GM23338 (cell line): ENCODE measurements around the gene THTPA. TPM values are rescaled to one million over a fixed set of nuclear protein-coding genes. Genes with fewer than 3 reads are reported as not detected.

Experiments used
- ATAC-seq: fragments of 200-7000 bp; cut with Tn5 transposase; 3 replicates; pipeline ENCODE4 v1.9.1; 2020
- DNase-seq: peaks from one replicate; pipeline ENCODE4 v3.0.0-alpha.2; 2015; ENCODE audit warnings: low spot score
- H2AFZ ChIP-seq: fragments of 200-600 bp; sonication (generic); 2 replicates; pipeline ENCODE4 v1.8.0; 2016; ENCODE audit warnings: antibody characterized with exemption, mild to moderate bottlenecking, moderate library complexity
- H3F3A ChIP-seq: fragments of 200-600 bp; sonication (generic); replicated peaks from 2 replicates; pipeline ENCODE4 v1.8.0; 2017; ENCODE audit warnings: antibody characterized with exemption, mixed run types, low read depth
- H3K27ac ChIP-seq: fragments of 200-600 bp; sonication (generic); 2 replicates; pipeline ENCODE4 v1.6.1; 2016; ENCODE audit warnings: low read depth
- H3K27me3 ChIP-seq: fragments of 200-600 bp; sonication (generic); 2 replicates; pipeline ENCODE4 v1.8.0; 2016; ENCODE audit warnings: mild to moderate bottlenecking, mixed run types, moderate library complexity; ENCODE audit not compliant: insufficient read depth
- H3K36me3 ChIP-seq: fragments of 200-600 bp; sonication (generic); 2 replicates; pipeline ENCODE4 v1.8.0; 2016; ENCODE audit warnings: mild to moderate bottlenecking; ENCODE audit not compliant: insufficient read depth
- H3K4me1 ChIP-seq: fragments of 200-600 bp; sonication (generic); 2 replicates; pipeline ENCODE4 v1.8.0; 2016; ENCODE audit warnings: mild to moderate bottlenecking, moderate library complexity; ENCODE audit not compliant: insufficient read depth
- H3K4me2 ChIP-seq: fragments of 200-600 bp; sonication (generic); 2 replicates; pipeline ENCODE4 v1.7.1; 2017; ENCODE audit warnings: mixed run types
- H3K4me3 ChIP-seq: fragments of 200-600 bp; sonication (generic); 2 replicates; pipeline ENCODE4 v1.6.1; 2016; ENCODE audit warnings: mixed run types
- H3K79me2 ChIP-seq: fragments of 200-600 bp; sonication (generic); replicated peaks from 2 replicates; pipeline ENCODE4 v1.8.0; 2017; ENCODE audit warnings: mild to moderate bottlenecking; ENCODE audit not compliant: insufficient read depth
- H3K9me2 ChIP-seq: fragments of 200-600 bp; sonication (generic); 2 replicates; pipeline ENCODE4 v1.8.0; 2017; ENCODE audit not compliant: insufficient read depth
- H4K20me1 ChIP-seq: fragments of 200-600 bp; sonication (generic); replicated peaks from 2 replicates; pipeline ENCODE4 v1.8.0; 2017; ENCODE audit warnings: mild to moderate bottlenecking; ENCODE audit not compliant: insufficient read depth
- H3K27ac Mint-ChIP-seq: 2 replicates; pipeline ENCODE4 v1.8.0; 2020; ENCODE audit warnings: inconsistent platforms, mild to moderate bottlenecking, moderate library complexity, mixed read lengths
- H3K27me3 Mint-ChIP-seq: 3 replicates; pipeline ENCODE4 v1.8.0; 2022; ENCODE audit warnings: low read depth, mild to moderate bottlenecking, moderate library complexity, mixed read lengths, inconsistent platforms; ENCODE audit not compliant: insufficient read depth, poor library complexity
- H3K36me3 Mint-ChIP-seq: 3 replicates; pipeline ENCODE4 v1.8.0; 2021; ENCODE audit warnings: low read depth, mild to moderate bottlenecking, inconsistent platforms, moderate library complexity, mixed read lengths
- H3K4me1 Mint-ChIP-seq: 3 replicates; pipeline ENCODE4 v1.8.0; 2020; ENCODE audit warnings: mild to moderate bottlenecking, inconsistent platforms, mixed read lengths
- H3K4me3 Mint-ChIP-seq: 3 replicates; pipeline ENCODE4 v1.8.0; 2021; ENCODE audit warnings: moderate library complexity, mild to moderate bottlenecking, inconsistent platforms, mixed read lengths
- H3K9me3 Mint-ChIP-seq: 3 replicates; pipeline ENCODE4 v1.8.0; 2020; ENCODE audit warnings: moderate library complexity, mild to moderate bottlenecking, inconsistent platforms, mixed read lengths
- CREB1 ChIP-seq: fragments of 250-450 bp; sonication (Bioruptor Pico); IDR thresholded peaks from 2 replicates; pipeline ENCODE4 v1.5.0; 2020; ENCODE audit warnings: low read depth, mild to moderate bottlenecking, moderate library complexity
- EZH2 ChIP-seq: fragments of 200-600 bp; sonication (generic); IDR thresholded peaks from one replicate; pipeline ENCODE4 v1.8.0; 2017; ENCODE audit warnings: antibody characterized with exemption, mild to moderate bottlenecking, low read depth; ENCODE audit not compliant: unreplicated experiment
- EZH2phosphoT487 ChIP-seq: fragments of 200-600 bp; sonication (generic); IDR thresholded peaks from one replicate; pipeline ENCODE4 v1.8.1; 2018; ENCODE audit warnings: antibody characterized with exemption; ENCODE audit not compliant: unreplicated experiment
- JUNB ChIP-seq: IDR thresholded peaks from one replicate; pipeline ENCODE4 v1.6.1; 2016; ENCODE audit warnings: antibody characterized with exemption; ENCODE audit not compliant: unreplicated experiment
- NANOG ChIP-seq: IDR thresholded peaks from 2 replicates; pipeline ENCODE4 v1.6.1; 2016; ENCODE audit warnings: antibody characterized with exemption, borderline replicate concordance
- POLR2AphosphoS5 ChIP-seq: IDR thresholded peaks from 2 replicates; pipeline ENCODE4 v1.6.1; 2016; ENCODE audit warnings: antibody characterized with exemption, low read depth
- REST ChIP-seq: IDR thresholded peaks from one replicate; pipeline ENCODE4 v1.6.1; 2018; ENCODE audit warnings: antibody characterized with exemption; ENCODE audit not compliant: unreplicated experiment
- STAT1 ChIP-seq: IDR thresholded peaks from one replicate; pipeline ENCODE4 v1.6.1; 2016; ENCODE audit warnings: antibody characterized with exemption; ENCODE audit not compliant: unreplicated experiment
- ZNF114 ChIP-seq: fragments of 250-450 bp; sonication (Bioruptor Pico); IDR thresholded peaks from 2 replicates; pipeline ENCODE4 v1.5.0; 2020; ENCODE audit warnings: mild to moderate bottlenecking, moderate library complexity
- ZNF331 ChIP-seq: fragments of 250-450 bp; sonication (Bioruptor Pico); IDR thresholded peaks from 2 replicates; pipeline ENCODE4 v1.5.0; 2020; ENCODE audit warnings: low read depth, mild to moderate bottlenecking, moderate library complexity
- polyA plus RNA-seq: library from polyadenylated mRNA; unstranded; fragments of >200 nt; fragmentation: Nextera tagmentation; extraction: Ambion mirVana; gene quantifications from 2 replicates; pipeline ENCODE4 v1.2.1, GENCODE V29; 2016
- total RNA-seq: library from RNA; depleted of rRNA; stranded (reverse); fragments of >200 nt; shearing (Covaris generic); gene quantifications from 2 replicates; pipeline ENCODE4 v1.2.3, GENCODE V29; 2014
- TF ChIP-seq, protein P1 (sequence below), 2 experiments: fragments of 200-600 bp in 1 of 2; sonication (generic) in 1 of 2; conservative IDR thresholded peaks; 2 replicates each; pipeline versions ENCODE4 v1.5.1 to v1.6.1; 2016 to 2017; ENCODE audit warnings: antibody characterized with exemption in 2 of 2, low read depth in 2 of 2, mild to moderate bottlenecking in 2 of 2, moderate library complexity in 1 of 2
- TF ChIP-seq, protein P2 (sequence below): fragments of 250-450 bp; sonication (Bioruptor Pico); IDR thresholded peaks from 2 replicates; pipeline ENCODE4 v1.5.0; 2020; ENCODE audit warnings: mild to moderate bottlenecking, moderate library complexity
- TF ChIP-seq, protein P3 (sequence below): IDR thresholded peaks from 2 replicates; pipeline ENCODE4 v1.6.1; 2016; ENCODE audit warnings: antibody characterized with exemption

THTPA gene
- total and polyA plus RNA-seq, 2 experiments from 2014 or later = 8.6 to 21.3 TPM

- H2AFZ ChIP-seq = peak overlapping the region; percentile 98; the same call in 1 of the 2 replicates
- DNase-seq (no peak), ATAC-seq (no peak)
- no peaks in the 10 kb centered on the region for H3K36me3 ChIP-seq
- H3K4me3 ChIP-seq = no peak overlapping the region
- Mint-ChIP-seq H3K9me3 (peaks cover 6% of the 10 kb centered on the region; the same call in 2 of the 3 replicates), H3K4me3 (no peak overlapping the region), H3K4me1 (peaks cover 12% of the 10 kb centered on the region), H3K27ac (no peak overlapping the region), H3K36me3 (no peaks in the 10 kb centered on the region), H3K27me3 (peaks cover 9% of the 10 kb centered on the region)
- H4K20me1 ChIP-seq = no peaks in the 10 kb centered on the region
- H3F3A ChIP-seq = no peaks in the 10 kb centered on the region
- no peak overlapping the region for H3K4me2 ChIP-seq
- H3K9me2 ChIP-seq = no peaks in the 10 kb centered on the region
- peaks cover 4% of the 10 kb centered on the region; the same call in 1 of the 2 replicates for H3K4me1 ChIP-seq
- H3K27me3 ChIP-seq = no peaks in the 10 kb centered on the region
- no peaks in the 10 kb centered on the region for H3K79me2 ChIP-seq
- no peak overlapping the region for H3K27ac ChIP-seq
- no peak for TF ChIP-seq CREB1 (CRISPR knock-in tag)
- no peak for TF ChIP-seq EZH2
- TF ChIP-seq POLR2AphosphoS5 = no peak
- TF ChIP-seq, protein P1, sequence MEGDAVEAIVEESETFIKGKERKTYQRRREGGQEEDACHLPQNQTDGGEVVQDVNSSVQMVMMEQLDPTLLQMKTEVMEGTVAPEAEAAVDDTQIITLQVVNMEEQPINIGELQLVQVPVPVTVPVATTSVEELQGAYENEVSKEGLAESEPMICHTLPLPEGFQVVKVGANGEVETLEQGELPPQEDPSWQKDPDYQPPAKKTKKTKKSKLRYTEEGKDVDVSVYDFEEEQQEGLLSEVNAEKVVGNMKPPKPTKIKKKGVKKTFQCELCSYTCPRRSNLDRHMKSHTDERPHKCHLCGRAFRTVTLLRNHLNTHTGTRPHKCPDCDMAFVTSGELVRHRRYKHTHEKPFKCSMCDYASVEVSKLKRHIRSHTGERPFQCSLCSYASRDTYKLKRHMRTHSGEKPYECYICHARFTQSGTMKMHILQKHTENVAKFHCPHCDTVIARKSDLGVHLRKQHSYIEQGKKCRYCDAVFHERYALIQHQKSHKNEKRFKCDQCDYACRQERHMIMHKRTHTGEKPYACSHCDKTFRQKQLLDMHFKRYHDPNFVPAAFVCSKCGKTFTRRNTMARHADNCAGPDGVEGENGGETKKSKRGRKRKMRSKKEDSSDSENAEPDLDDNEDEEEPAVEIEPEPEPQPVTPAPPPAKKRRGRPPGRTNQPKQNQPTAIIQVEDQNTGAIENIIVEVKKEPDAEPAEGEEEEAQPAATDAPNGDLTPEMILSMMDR (conservative IDR thresholded peaks at IDR 0.05; ENCODE audit: low read depth in 2 of 2) = no peak
- TF ChIP-seq REST = no peak
- no peak for TF ChIP-seq NANOG
- TF ChIP-seq ZNF331 (CRISPR knock-in tag) = no peak
- TF ChIP-seq ZNF114 (CRISPR knock-in tag) = no peak
- TF ChIP-seq, protein P2, sequence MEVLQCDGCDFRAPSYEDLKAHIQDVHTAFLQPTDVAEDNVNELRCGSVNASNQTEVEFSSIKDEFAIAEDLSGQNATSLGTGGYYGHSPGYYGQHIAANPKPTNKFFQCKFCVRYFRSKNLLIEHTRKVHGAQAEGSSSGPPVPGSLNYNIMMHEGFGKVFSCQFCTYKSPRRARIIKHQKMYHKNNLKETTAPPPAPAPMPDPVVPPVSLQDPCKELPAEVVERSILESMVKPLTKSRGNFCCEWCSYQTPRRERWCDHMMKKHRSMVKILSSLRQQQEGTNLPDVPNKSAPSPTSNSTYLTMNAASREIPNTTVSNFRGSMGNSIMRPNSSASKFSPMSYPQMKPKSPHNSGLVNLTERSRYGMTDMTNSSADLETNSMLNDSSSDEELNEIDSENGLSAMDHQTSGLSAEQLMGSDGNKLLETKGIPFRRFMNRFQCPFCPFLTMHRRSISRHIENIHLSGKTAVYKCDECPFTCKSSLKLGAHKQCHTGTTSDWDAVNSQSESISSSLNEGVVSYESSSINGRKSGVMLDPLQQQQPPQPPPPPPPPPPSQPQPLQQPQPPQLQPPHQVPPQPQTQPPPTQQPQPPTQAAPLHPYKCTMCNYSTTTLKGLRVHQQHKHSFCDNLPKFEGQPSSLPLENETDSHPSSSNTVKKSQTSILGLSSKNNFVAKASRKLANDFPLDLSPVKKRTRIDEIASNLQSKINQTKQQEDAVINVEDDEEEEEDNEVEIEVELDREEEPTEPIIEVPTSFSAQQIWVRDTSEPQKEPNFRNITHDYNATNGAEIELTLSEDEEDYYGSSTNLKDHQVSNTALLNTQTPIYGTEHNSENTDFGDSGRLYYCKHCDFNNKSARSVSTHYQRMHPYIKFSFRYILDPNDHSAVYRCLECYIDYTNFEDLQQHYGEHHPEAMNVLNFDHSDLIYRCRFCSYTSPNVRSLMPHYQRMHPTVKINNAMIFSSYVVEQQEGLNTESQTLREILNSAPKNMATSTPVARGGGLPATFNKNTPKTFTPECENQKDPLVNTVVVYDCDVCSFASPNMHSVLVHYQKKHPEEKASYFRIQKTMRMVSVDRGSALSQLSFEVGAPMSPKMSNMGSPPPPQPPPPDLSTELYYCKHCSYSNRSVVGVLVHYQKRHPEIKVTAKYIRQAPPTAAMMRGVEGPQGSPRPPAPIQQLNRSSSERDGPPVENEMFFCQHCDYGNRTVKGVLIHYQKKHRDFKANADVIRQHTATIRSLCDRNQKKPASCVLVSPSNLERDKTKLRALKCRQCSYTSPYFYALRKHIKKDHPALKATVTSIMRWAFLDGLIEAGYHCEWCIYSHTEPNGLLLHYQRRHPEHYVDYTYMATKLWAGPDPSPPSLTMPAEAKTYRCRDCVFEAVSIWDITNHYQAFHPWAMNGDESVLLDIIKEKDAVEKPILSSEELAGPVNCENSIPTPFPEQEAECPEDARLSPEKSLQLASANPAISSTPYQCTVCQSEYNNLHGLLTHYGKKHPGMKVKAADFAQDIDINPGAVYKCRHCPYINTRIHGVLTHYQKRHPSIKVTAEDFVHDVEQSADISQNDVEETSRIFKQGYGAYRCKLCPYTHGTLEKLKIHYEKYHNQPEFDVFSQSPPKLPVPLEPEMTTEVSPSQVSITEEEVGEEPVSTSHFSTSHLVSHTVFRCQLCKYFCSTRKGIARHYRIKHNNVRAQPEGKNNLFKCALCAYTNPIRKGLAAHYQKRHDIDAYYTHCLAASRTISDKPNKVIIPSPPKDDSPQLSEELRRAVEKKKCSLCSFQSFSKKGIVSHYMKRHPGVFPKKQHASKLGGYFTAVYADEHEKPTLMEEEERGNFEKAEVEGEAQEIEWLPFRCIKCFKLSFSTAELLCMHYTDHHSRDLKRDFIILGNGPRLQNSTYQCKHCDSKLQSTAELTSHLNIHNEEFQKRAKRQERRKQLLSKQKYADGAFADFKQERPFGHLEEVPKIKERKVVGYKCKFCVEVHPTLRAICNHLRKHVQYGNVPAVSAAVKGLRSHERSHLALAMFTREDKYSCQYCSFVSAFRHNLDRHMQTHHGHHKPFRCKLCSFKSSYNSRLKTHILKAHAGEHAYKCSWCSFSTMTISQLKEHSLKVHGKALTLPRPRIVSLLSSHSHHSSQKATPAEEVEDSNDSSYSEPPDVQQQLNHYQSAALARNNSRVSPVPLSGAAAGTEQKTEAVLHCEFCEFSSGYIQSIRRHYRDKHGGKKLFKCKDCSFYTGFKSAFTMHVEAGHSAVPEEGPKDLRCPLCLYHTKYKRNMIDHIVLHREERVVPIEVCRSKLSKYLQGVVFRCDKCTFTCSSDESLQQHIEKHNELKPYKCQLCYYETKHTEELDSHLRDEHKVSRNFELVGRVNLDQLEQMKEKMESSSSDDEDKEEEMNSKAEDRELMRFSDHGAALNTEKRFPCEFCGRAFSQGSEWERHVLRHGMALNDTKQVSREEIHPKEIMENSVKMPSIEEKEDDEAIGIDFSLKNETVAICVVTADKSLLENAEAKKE (CRISPR knock-in tag) = no peak
- no peak for TF ChIP-seq JUNB
- no peak for TF ChIP-seq EZH2phosphoT487
- TF ChIP-seq, protein P3, sequence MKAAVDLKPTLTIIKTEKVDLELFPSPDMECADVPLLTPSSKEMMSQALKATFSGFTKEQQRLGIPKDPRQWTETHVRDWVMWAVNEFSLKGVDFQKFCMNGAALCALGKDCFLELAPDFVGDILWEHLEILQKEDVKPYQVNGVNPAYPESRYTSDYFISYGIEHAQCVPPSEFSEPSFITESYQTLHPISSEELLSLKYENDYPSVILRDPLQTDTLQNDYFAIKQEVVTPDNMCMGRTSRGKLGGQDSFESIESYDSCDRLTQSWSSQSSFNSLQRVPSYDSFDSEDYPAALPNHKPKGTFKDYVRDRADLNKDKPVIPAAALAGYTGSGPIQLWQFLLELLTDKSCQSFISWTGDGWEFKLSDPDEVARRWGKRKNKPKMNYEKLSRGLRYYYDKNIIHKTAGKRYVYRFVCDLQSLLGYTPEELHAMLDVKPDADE = no peak
- no peak for TF ChIP-seq STAT1
Measured at GRCh38 chr14:23590198-23590597, 34.1 kb downstream of the THTPA start.
